ELR (cell line): ENCODE measurements around the gene COG1.
"Not testable (repeated sequence)": the region's sequence is repeated elsewhere in the genome, so short reads cannot be mapped to it uniquely, and the experiment has no call there.

Experiments
- DNase-seq: peaks from one replicate; pipeline ENCODE4 v3.0.0-alpha.2; 2015; ENCODE audit warnings: low read depth

COG1 gene, protein sequence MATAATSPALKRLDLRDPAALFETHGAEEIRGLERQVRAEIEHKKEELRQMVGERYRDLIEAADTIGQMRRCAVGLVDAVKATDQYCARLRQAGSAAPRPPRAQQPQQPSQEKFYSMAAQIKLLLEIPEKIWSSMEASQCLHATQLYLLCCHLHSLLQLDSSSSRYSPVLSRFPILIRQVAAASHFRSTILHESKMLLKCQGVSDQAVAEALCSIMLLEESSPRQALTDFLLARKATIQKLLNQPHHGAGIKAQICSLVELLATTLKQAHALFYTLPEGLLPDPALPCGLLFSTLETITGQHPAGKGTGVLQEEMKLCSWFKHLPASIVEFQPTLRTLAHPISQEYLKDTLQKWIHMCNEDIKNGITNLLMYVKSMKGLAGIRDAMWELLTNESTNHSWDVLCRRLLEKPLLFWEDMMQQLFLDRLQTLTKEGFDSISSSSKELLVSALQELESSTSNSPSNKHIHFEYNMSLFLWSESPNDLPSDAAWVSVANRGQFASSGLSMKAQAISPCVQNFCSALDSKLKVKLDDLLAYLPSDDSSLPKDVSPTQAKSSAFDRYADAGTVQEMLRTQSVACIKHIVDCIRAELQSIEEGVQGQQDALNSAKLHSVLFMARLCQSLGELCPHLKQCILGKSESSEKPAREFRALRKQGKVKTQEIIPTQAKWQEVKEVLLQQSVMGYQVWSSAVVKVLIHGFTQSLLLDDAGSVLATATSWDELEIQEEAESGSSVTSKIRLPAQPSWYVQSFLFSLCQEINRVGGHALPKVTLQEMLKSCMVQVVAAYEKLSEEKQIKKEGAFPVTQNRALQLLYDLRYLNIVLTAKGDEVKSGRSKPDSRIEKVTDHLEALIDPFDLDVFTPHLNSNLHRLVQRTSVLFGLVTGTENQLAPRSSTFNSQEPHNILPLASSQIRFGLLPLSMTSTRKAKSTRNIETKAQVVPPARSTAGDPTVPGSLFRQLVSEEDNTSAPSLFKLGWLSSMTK

DNA sequence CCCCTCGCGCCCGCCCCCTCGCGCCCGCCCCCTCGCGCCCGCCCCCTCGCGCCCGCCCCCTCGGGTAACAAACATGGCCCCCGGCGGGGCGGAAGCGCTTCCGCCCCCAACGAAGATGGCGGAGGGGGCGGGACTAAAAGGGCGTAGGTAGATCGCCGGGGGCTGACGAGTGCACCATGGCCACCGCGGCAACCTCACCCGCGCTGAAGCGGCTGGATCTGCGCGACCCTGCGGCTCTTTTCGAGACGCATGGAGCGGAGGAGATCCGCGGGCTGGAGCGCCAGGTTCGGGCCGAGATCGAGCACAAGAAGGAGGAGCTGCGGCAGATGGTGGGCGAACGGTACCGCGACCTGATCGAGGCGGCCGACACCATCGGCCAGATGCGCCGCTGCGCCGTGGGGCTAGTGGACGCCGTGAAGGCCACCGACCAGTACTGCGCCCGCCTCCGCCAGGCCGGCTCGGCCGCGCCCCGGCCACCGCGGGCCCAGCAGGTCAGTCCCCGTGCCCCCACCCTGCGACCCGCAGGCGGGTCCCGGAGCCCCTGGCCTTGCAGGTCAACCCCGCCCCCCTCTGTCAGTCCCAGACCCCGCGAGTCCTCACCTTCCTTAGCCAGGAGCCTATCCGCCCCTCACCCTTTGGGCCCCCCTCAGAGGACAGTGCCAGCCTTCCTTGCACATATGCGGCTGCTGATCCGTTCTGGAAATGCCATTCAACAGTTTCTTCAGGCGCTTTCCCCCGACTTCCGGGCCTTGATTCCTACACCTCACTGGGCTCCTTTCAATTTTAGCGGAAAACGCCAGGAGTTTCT lies at the start of gene COG1:
COG1 (plus strand) TSS at position 162 of the 808 bp plus-strand sequence; CDS start at position 177, 15 bp downstream.
- DNase-seq, result peak; percentile 93

DNA sequence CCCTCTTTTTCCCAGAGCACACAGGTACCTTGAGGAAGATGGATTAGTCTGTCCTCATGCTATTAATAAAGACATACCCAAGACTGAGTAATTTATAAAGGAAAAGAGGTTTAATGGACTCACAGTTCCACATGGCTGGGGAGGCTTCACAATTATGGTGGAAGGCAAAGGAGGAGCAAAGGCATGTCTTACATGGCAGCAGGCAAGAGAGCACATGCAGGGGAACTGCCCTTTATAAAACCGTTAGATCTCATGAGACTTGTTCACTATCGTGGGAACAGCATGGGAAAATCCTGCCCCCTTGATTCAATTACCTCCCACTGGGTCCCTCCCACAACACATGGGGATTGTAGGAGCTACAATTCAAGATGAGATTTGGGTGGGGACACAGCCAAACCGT lies 48.6 kb upstream of the COG1 start:
- not testable (repeated sequence) for DNase-seq

DNA sequence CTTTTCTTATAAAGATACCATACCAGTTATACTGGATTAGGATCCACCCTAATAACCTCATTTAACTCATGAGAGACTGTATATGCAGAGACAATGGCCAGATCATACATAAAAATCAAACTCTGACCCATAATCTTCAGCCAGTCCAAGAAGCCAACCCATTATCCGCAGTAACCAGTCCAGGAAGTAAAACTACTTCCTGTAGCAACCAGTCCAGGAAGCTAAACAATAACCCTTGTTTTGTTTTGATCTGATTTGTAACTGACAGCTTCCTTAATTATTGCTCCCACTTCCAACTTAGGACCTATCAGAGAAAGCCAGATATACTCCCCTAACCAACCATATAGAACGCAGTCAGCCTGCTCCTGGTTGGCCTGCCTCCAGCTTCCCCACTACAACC lies 47.2 kb upstream of the COG1 start:
- no peak for DNase-seq

DNA sequence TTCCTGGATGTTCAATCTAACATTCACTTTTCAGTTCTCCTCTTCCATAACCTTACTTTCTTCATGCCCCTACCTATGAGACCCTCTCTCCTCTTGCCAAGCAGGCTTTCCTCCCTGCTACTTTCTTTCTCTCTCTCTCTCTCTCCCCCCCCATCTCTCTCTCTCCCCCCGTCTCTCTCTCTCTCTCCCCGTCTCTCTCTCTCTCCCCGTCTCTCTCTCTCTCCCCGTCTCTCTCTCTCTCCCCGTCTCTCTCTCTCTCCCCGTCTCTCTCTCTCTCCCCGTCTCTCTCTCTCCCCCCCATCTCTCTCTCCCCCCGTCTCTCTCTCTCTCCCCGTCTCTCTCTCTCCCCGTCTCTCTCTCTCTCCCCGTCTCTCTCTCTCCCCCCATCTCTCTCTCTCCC lies 45.1 kb upstream of the COG1 start:
- not testable (repeated sequence) for DNase-seq

DNA sequence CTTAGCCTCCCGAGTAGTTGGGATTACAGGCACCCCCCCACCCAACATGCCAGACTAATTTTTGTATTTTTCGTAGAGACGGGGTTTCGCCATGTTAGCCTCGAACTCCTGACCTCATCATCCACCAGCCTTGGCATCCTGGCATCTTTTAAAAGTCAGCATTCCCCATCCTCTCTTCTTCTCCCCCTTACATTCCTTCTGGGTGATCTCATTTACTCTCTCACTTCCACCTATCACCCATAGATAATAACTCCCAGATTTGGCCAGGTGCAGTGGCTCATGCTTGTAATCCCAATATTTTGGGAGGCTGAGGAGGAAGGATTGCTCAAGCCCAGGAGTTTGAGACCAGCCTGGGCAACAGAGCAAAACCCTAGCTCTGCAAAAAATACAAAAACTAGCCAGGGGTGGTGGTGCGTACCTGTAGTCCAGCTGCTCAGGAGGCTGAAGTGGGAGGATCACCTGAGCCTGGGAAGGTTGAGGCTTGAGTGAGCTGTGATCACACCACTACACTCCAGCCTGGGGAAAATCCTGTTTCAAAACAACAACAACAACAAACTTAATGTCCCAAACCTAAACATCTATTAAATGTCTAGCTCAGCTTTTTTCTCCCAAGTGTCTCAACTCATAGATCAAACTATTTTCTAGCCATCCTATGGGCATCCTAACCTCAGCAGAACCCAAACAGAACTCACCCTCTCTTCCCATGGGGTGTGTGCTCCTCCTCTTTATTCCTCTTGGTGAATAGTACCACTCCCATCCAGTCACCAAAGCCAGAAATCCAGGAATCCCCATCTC lies 44.1 kb upstream of the COG1 start:
- DNase-seq, result no peak

DNA sequence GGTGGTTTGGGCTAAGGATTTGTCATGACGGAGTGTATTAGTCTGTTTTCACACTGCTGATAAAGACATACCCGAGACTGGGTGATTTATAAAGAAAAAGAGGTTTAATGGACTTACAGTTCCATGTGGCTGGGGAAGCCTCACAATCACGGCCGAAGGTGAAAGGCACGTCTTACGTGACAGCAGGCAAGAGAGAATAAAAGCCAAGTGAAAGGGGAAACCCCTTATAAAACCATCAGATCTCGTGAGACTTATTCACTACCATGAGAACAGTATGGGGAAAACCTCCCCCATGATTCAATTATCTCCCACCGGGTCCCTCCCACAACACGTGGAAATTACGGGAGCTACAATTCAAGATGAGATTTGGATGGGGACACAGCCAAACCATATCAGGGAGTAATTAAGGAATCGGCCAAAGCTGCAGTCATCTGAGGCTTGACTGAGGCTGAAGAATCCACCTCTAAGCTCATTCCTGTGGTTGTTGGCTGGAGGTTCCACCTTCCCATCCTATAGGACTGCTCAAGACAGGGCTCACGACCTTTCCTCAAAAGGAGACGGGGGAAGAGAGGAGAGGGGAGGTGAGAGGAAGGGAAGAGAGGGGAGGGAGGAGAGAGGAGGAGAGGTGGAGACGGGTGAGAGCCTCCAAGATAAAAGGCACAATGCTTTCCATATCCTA lies 42.1 kb upstream of the COG1 start:
- DNase-seq, result not testable (repeated sequence)

DNA sequence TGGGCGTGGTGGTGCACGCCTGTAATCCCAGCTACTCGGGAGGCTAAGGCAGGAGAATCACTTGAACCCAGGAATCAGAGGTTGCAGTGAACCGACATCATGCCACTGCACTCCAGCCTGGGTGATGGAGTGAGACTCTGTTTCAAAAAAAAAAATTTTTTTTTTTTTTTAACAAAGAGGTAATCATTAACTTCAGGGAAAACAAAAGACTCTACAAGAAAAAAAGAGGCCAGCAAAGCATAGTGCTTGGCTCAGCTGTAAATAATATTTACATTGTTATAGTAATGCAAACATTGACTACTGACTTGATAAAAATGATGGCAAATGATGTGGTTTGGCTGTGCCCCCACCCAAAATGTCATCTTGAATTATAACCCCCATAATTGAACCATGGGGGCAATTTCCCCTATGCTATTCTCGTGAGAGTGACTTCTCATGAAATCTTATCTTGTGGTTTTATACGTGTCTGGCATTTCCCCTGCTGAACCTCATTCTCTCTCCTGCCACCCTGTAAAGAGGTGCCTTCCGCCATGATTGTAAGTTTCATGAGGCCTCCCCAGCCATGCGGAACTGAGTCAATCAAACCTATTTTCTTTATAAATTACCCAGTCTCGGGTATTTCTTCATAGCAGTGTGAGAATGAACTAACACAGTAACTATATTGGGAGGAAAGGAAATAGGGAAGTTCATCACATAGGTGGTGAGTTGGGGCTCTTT lies 40.8 kb upstream of the COG1 start:
- no peak for DNase-seq

DNA sequence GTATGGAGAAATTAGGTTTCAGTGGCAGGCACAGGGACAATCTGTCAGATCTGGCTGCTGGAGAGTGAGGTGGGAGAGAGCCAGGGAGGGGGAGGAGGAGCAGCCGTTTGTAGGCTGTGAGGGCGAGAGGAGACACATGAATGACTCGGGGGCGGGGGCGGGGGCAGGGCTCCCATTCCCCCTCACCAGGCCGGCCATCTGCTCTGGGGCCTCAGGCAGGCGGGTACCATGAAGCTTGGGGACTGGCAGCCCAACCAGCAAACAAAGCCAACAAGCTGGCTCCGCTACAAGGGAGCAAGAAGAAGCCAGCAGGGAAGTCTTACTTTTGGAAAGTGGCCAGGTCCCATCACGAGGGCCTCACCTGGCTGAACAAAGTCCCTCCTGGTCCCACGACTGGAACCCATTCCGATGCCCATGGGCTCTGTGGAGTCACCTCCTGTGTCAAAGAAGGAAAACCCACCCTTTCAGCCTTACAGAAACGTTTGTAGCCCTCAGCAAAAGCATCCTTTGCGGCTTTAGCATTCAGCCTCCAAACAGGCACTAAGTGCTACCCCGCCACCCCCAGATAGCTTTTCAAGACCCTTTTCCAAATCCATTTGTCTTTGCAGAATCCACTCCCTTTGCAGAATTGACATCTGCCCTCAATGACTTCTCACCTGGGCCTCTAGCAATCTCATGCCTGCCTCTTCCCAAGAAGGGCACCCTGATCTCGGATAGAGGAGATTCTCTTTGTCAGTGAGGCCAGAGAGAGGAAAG lies 37.3 kb upstream of the COG1 start:
- DNase-seq, result no peak

DNA sequence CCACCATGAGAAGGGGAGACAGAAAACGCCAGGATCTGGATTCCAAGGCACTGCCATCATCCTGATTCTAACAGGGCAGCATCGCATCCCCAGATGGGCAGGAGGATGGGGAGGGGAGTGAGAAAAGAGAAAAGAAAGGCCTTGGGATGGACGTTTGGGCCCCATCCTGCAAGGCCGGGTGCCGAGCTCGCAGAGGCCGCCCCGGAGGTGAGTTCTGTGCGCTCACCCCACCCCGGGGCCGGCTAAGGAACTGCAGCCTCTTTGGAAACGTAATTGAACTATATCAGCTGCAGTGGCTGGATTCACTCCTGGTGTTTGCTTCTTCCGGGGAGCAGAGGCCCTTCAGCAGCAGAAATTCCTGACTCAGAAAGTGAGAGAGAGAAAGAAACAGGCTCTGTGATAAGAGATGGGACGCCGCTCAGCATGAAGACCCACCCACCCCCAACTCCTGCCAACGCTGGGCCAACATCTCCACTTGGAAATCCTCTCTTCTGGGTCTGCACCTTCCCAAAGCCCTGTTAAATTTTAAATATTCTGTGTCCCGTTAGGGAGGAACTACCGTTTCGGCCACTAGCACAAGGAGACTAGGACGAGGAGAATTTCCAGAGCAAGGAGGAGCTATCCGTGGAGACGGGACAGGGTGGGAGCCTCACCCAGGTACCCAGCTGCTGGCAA lies 36.6 kb upstream of the COG1 start:
- peak; percentile 85 for DNase-seq

DNA sequence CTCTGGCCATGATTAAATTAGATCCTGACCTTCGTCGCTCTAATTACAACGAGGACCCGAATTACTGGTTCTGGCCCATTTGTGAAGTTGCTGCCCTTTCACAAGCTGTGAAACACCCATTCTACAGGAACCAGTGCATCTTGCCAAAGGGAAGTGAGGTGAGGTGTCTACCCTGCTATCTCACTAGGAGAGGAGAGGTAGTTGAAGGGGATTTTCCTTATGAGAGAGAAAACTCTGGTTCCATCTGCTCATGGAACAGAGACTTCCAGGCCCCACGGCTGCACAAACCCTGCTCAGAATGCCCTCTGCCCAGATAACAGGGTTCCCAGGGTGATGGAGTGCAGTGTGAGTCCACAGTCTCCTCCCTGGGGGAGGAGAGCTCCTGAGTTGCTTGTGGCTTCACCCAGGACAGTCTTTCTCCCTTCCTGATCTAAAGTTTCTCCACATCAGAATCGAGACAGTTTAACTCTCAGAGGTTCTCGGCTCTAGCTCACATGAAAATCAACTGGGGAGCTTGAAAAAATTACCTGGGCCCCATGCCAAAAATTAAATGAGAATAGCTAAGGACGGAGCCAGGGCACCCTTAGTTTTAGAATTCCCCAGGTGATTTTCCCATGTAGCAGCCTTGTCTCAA lies 35.9 kb upstream of the COG1 start:
- DNase-seq, result no peak

DNA sequence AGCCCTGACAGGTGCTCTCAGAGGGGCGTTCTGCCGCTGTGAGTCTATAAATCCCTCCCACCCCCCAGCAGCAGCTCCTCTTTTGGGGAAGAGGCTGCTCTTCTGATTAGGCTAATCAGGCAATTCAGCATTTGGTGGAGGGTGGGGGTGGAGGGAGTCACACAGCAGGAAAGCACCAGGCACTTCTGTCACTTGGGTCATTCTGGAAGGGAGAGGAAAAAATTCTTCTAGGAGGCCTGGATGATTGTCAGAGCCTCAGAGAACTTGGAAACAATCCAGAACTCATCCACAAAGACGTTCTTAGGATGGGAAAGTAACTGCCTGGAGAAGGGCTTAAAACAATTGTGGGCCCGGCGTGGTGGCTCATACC lies 35.3 kb upstream of the COG1 start:
- DNase-seq, result no peak

DNA sequence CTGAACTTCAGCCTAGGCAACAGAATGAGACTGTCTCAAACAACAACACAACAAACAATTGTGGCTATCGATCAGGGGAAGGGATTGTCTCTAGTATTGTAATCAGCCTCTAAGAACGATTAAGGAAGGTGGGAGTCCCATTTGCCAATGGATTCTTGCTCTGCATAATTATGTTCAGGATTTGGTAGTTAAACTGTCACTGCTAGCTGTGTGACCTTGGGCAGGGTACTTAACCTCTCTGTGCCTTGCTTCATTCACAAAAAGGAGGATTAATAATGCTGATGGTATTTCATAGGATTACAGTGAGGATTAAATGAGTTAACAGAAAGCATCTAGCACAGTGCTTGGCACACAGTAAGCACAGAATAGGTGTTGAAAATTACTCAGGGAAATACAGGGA lies 34.7 kb upstream of the COG1 start:
- no peak for DNase-seq

DNA sequence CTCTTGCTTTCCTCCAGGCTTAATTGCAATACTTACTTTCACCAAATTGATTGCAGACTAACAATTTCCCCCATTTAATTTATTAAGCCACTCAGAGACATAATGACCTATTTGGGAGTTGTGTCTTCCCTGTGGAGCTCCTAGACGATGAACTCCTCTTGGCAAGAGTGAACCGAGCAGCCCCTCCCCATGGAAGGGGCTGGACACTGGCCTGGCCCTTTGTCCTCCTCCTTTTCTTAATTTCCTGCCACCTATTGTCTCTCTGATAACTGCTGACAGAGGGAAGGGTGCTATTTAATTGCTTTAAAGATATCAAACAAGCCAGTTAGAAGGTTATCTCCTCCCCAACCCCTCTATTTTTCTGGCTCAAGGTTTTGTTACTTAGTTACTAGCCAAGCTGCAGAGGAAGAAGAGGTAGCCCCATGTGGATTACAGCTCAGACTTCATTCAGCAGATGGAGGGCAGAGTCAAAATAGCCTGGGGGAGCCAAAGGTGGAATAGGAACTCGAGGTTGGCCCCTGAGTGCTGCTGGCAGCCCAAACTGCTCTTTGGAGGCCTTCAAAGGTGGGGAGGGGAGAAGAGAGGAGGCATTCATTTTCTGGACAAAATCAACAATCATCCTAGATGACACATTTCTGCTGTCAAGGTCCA lies 31.8 kb upstream of the COG1 start:
- no peak for DNase-seq

DNA sequence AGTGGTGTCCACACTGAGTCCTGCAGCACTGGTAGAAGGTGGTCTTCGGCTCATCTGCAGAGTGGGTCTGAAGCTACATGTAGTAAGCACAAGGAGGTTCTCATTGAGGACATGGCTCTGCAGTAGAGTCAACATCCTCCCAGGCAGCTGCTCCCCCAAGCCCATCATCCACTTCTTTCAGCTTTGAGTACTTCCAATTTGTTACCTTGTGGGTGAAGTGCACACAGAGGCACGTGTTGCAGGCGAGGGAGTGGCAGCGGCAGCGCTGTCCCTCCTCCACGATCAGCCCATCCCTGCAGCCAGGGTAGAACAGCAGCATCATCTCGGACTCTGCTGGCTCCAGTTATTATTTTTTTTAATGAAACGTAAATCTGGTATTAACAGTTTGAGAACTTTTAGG lies 29.8 kb upstream of the COG1 start:
- no peak for DNase-seq

DNA sequence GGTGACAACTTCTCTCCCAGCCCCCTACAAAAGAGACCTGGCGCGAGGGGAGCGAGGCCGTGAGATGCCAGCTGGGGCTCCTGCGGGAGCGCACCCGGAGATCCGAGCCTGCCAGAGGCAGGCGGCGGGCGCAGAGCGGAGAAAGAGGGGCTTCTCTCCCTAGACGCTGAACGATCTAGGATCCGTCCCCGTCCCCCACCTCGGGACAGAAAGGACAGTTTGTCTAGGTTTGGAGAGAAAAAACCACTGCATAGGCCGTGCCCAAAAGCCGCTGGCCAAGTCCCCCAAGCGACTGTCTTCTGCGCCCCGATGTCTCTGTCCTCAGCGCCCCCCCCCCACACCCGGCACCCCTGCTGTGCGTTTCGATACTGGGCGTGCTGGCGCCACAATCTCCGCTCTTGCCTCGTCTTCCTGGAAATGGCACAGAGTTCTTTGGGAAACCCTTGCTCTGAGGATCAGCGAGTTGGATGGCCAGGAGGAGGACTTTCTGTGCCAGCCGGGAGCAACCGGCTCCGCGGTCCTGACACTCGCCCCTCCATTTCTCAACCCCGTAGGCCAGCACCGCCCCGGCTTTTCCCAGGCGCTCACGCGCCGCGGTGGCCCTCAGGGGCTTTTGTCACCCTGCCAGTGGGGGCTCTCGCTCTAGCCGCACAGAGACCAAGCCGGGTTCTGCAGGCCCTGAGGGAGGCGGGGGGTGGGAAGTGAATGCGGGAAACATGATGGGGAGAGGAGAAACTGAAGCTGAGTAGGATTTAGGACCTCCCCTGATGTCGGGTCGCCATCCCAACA lies 27.0 kb upstream of the COG1 start:
- peak; percentile 36 for DNase-seq

DNA sequence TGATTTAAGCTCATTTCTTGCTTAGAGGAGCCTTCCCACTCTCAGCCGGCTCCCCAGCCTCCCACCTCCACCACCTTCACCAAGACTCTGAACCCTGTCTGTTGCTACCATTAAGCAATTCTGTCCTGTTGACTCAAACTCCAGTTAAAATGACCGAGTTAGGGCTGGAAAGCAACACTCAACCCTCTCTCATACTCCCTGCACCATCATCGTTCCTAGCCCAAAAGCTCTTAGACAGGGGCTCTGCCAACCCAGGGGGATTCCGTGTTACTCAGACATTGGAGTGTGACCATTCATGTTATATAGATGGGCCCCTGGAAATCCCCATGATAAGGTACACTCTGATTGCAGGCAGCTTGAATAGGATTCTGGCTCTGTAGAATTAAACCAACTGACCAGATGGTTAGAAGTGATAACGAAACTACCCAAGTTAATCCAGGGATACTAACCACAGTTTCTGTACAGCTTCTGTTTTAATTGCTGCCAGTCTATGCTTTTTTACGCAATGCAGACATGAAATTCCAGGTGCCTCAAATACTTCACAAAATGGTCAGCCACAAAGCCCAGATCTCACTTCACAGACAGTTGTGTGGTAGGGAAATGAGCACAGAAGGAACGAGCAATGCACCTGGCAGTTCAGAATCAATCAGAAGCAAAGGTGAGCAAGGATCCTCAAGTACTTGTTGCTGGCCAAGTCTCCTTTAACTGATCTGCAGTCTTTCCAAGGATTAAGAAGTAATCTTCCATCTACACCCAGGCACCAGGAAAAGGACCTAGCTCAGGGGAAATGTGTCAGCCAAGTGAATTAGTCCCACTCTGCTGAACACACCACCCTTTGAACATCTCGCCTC lies 25.9 kb upstream of the COG1 start:
- peak; percentile 20 for DNase-seq
